NB4 (cell line): ENCODE measurements around the gene OR2A5.

Experiments
- DNase-seq: peaks from one replicate; pipeline ENCODE4 v3.0.0; 2010; ENCODE audit warnings: low read depth
- H3K4me3 ChIP-seq: one replicate; pipeline ENCODE4 v1.5.1; 2011; ENCODE audit warnings: mild to moderate bottlenecking, low read depth, low read length, moderate library complexity
- CTCF ChIP-seq: IDR thresholded peaks from one replicate; pipeline ENCODE4 v1.5.1; 2012; ENCODE audit warnings: low read depth, low read length
- MYC ChIP-seq: IDR thresholded peaks from 2 replicates; pipeline ENCODE4 v1.6.1; 2011; ENCODE audit warnings: low read depth, low read length
- POLR2A ChIP-seq: IDR thresholded peaks from 2 replicates; pipeline ENCODE4 v1.6.1; 2011; ENCODE audit warnings: mild to moderate bottlenecking; ENCODE audit not compliant: insufficient read length; ENCODE audit errors: extremely low read depth
- TF ChIP-seq, protein P1 (sequence below): IDR thresholded peaks from 2 replicates; pipeline ENCODE4 v1.6.1; 2011; ENCODE audit warnings: low read depth, low read length

Gene OR2A5

DNA sequence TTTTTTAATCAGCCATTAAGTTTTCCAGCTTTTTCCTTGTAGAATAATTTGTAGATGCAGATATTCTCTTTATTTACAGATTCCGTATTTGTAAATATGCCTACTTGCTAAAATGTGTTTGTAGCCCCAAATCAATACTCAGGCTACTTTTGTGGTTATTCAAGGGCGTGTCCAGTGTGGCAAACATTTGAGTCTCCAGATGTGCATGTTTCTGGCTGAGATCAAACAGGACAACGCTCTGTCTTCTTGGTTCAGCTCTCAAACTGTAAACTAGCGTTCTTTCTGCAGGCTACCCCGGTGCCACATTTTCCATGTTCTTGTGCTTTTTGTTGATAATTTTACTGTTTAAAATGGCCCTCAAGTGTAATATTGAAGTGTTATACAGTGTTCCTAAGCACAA, 16.2 kb upstream of the OR2A5 start:
- no peak overlapping the region for H3K4me3 ChIP-seq
- TF ChIP-seq POLR2A (no peak), CTCF (no peak), MYC (no peak)
- TF ChIP-seq, protein P1, sequence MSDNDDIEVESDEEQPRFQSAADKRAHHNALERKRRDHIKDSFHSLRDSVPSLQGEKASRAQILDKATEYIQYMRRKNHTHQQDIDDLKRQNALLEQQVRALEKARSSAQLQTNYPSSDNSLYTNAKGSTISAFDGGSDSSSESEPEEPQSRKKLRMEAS: no peak
- DNase-seq: no peak

- H3K4me3 ChIP-seq: no peak overlapping the region
- no peak for TF ChIP-seq MYC
- no peak for TF ChIP-seq CTCF
- no peak for DNase-seq
These were observed 15.6 kb upstream of the OR2A5 start for GRCh38 chr7:144032985-144033709.

GRCh38 chr7:144035385-144035784, 13.4 kb upstream of the OR2A5 start:
- no peak overlapping the region for H3K4me3 ChIP-seq
- DNase-seq: no peak
- TF ChIP-seq, protein P1: no peak
- no peak for TF ChIP-seq MYC
- no peak for TF ChIP-seq POLR2A

DNA sequence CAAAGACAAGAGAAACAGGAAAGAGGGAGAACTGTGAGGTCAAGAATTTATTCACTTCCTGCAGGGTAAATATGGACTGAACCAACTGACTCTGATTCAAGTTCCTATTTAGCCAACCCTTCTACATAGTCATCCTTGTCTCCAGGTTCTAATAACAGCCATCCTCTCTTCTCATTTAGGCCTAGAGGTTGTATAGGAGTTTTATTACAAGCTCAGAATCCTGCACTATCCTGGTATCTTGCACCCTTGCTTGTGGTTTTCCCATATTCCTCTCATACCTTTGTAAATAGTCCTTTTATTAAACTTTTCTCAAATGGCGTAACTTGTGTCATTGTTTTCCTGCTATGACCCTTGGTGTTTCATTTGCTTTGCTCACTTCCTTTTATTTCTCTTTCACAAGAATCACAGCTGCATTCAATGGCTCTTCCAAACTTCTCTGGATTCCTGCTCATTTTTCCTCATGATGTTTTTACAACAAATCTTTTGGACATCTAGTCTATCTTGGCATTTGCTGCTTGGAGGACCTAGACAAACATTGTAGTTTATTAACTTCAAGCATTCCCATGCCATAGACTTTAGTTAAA, 12.4 kb upstream of the OR2A5 start:
- no peak overlapping the region for H3K4me3 ChIP-seq
- DNase-seq: no peak
- no peak for TF ChIP-seq MYC
- TF ChIP-seq CTCF: no peak
- no peak for TF ChIP-seq POLR2A
- TF ChIP-seq, protein P1: no peak

DNA sequence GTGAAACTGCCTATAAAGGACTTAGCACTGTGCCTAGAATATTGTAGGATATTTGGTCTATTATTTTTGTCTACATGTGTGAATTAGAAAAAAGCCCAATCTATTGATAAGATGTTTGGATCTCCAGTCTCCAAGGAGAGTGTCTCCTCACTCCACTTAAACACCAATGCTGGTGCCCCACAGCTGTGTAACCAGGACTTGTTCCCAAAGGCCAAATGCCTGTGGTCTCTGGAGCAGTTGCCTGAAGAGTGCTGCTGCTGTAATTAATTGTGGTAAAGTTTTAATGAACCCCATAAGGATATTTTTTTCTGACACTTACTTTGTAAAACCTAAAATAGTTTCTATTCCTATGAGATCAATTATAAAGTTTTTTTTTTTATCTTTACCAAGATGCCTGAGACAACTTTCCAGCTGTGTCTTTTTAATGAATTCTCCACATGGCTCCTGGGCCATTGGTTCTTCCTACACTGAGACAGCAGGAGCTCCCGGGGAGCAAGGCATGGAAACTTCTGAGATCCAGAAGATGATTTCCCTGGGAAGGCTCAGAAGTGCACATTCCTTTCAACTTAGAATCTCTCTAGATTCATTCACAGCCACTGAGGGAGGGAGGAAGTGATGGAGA, 11.2 kb upstream of the OR2A5 start:
- no peak for TF ChIP-seq CTCF
- TF ChIP-seq POLR2A: no peak
- TF ChIP-seq, protein P1: no peak
- TF ChIP-seq MYC: no peak
- no peak for DNase-seq
- H3K4me3 ChIP-seq: no peak overlapping the region

DNA sequence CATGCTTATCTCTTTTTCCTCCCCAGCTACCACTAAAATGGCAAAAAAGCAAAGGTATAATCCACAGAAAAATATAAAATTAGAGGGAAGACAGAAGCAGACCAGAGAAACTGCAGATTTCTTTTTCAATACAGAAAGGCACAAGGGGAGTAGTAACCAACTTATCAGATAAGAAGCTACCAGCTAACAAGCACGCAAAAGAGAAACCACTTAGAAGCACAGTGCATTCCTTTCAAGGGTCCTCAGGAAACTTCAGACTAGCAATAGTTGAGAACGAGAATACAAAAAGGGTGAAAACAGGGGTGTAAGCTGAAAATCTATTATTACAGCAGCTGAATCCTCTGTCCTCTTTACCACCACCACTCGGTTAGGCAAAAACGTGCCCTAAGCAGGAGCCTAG, 9.9 kb upstream of the OR2A5 start:
- TF ChIP-seq MYC (no peak), POLR2A (no peak), CTCF (no peak)
- TF ChIP-seq, protein P1: no peak
- no peak for DNase-seq

More for the DNA sequence above, 9.9 kb upstream of the OR2A5 start:
- no peak overlapping the region for H3K4me3 ChIP-seq
